Measurements from ENCODE around the gene STARD13.

The STARD13 gene

DNA sequence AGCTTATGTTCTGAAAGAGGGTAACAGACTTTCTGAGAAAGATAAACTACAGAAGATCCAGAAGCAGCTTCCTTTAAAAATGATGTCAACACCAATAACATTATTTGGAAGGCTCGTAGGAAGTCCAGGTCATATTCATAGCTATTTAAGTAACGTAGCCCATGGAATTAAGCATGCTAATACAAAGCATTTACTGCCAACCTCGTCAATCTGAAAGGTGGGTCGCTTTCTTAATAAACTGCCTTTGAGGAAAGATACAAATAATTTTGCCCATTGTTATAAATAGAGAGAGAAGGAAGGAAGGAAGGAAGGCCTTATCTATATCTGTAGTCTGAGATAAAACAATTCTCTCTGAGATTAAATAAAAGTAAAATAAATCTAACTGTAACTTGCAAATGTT, 80.3 kb downstream of the STARD13 start:
- H3K4me2 ChIP-seq (ENCODE audit: low read length), result no peak overlapping the region
- H4K5ac ChIP-seq (ENCODE audit: low read length), result no peak overlapping the region
- H3K56ac ChIP-seq (ENCODE audit: low read length), result no peak overlapping the region
- no peak overlapping the region for H3K4ac ChIP-seq (ENCODE audit: low read depth, low read length)
- no peak overlapping the region for H2BK5ac ChIP-seq (ENCODE audit: low read length)
- DNase-seq, result no peak
- no peak overlapping the region for H3K18ac ChIP-seq (ENCODE audit: low read length)
- H2AK5ac ChIP-seq (ENCODE audit: low read length), result no peak overlapping the region
- H3K36me3 ChIP-seq (ENCODE audit: control insufficient read depth, insufficient read depth, low read length), result no peaks in the 10 kb centered on the region
- H2BK15ac ChIP-seq (replicated peaks; ENCODE audit: low read depth), result no peak overlapping the region
- H3K79me2 ChIP-seq (ENCODE audit: control insufficient read depth, insufficient read depth, low read length), result no peaks in the 10 kb centered on the region
- no CpG with 5 or more reads among the region's 4 CpGs for WGBS (ENCODE audit: extremely low coverage, insufficient coverage, low lambda C conversion rate)
- H3K9ac ChIP-seq (ENCODE audit: low read length), result no peak overlapping the region
- H3K4me3 ChIP-seq (ENCODE audit: low read length), result no peak overlapping the region
- H3K27ac ChIP-seq (ENCODE audit: low read depth, low read length), result no peak overlapping the region
- no peak overlapping the region for H3K23ac ChIP-seq (ENCODE audit: low read length)
- H3K4me1 ChIP-seq (ENCODE audit: control insufficient read depth, low read depth, low read length), result peaks cover 8% of the 10 kb centered on the region
- no peak overlapping the region for H4K8ac ChIP-seq (ENCODE audit: low read depth, low read length)
- no peak overlapping the region for H2BK120ac ChIP-seq (ENCODE audit: low read depth, low read length)
- H3K27me3 ChIP-seq (ENCODE audit: insufficient read depth, low read length, poor library complexity), result no peaks in the 10 kb centered on the region
- H3K79me1 ChIP-seq (ENCODE audit: low read length), result no peaks in the 10 kb centered on the region

- H3K27ac ChIP-seq (ENCODE audit: low read depth, low read length), result no peak overlapping the region
Measured at GRCh38 chr13:33204130-33204927, 81.2 kb downstream of the STARD13 start.

DNA sequence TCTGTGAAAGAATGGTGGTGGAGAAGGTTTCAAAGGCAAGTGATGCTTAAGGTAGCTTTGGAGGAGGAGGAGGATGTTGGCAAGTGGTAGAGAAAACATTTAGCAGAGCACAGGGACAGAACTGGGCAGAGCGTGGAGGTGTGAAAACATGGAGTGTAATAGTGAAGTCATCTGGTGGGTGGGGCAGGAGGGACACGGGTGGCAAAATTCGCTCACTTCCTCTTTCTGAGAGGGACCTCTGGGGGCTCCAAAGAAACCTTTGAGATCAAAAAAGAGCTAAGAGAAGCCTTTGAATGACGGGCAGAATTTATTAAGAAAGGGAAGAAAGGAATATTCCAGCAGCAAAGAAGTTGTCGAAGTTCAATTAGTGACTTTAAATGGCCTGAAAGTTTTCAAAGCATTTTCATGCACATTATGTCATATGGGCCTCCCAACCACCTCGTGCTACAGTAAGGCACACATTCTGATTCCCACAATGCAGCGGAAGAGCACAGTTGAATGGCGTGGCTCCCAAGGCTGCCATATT, 82.8 kb downstream of the STARD13 start:
- H3K27ac ChIP-seq (ENCODE audit: low read depth, low read length), result no peak overlapping the region
- no CpG with 5 or more reads among the region's 8 CpGs for WGBS (ENCODE audit: extremely low coverage, insufficient coverage, low lambda C conversion rate)
- H3K23ac ChIP-seq (ENCODE audit: low read length), result no peak overlapping the region
- H3K56ac ChIP-seq (ENCODE audit: low read length), result no peak overlapping the region
- no peaks in the 10 kb centered on the region for H3K79me1 ChIP-seq (ENCODE audit: low read length)
- H2BK5ac ChIP-seq (ENCODE audit: low read length), result no peak overlapping the region
- no peak overlapping the region for H3K9ac ChIP-seq (ENCODE audit: low read length)
- H3K4ac ChIP-seq (ENCODE audit: low read depth, low read length), result no peak overlapping the region
- no peak overlapping the region for H2BK120ac ChIP-seq (ENCODE audit: low read depth, low read length)
- no peaks in the 10 kb centered on the region for H3K36me3 ChIP-seq (ENCODE audit: control insufficient read depth, insufficient read depth, low read length)
- H3K4me1 ChIP-seq (ENCODE audit: control insufficient read depth, low read depth, low read length), result peaks cover 5% of the 10 kb centered on the region
- no peaks in the 10 kb centered on the region for H3K27me3 ChIP-seq (ENCODE audit: insufficient read depth, low read length, poor library complexity)
- no peaks in the 10 kb centered on the region for H3K79me2 ChIP-seq (ENCODE audit: control insufficient read depth, insufficient read depth, low read length)
- no peak for DNase-seq
- no peak overlapping the region for H3K4me2 ChIP-seq (ENCODE audit: low read length)
- H2BK15ac ChIP-seq (replicated peaks; ENCODE audit: low read depth), result no peak overlapping the region
- H2AK5ac ChIP-seq (ENCODE audit: low read length), result no peak overlapping the region
- no peak overlapping the region for H4K8ac ChIP-seq (ENCODE audit: low read depth, low read length)
- H3K18ac ChIP-seq (ENCODE audit: low read length), result no peak overlapping the region
- no peak overlapping the region for H4K5ac ChIP-seq (ENCODE audit: low read length)
- no peak overlapping the region for H3K4me3 ChIP-seq (ENCODE audit: low read length)

More at GRCh38 chr13:33204130-33204927, 81.2 kb downstream of the STARD13 start:
- Histone ChIP-seq H4K8ac (ENCODE audit: low read depth, low read length) (no peak overlapping the region), H3K36me3 (ENCODE audit: control insufficient read depth, insufficient read depth, low read length) (no peaks in the 10 kb centered on the region), H3K79me1 (ENCODE audit: low read length) (no peaks in the 10 kb centered on the region), H2AK5ac (ENCODE audit: low read length) (no peak overlapping the region), H3K56ac (ENCODE audit: low read length) (no peak overlapping the region), H2BK15ac (replicated peaks; ENCODE audit: low read depth) (no peak overlapping the region), H3K18ac (ENCODE audit: low read length) (no peak overlapping the region), H2BK5ac (ENCODE audit: low read length) (no peak overlapping the region), H3K9ac (ENCODE audit: low read length) (no peak overlapping the region), H3K27me3 (ENCODE audit: insufficient read depth, low read length, poor library complexity) (no peaks in the 10 kb centered on the region), H3K79me2 (ENCODE audit: control insufficient read depth, insufficient read depth, low read length) (no peaks in the 10 kb centered on the region), H3K4ac (ENCODE audit: low read depth, low read length) (no peak overlapping the region), H2BK120ac (ENCODE audit: low read depth, low read length) (no peak overlapping the region), H3K4me1 (ENCODE audit: control insufficient read depth, low read depth, low read length) (peaks cover 8% of the 10 kb centered on the region), H3K4me2 (ENCODE audit: low read length) (no peak overlapping the region), H4K5ac (ENCODE audit: low read length) (no peak overlapping the region), H3K4me3 (ENCODE audit: low read length) (no peak overlapping the region), H3K23ac (ENCODE audit: low read length) (no peak overlapping the region)
- WGBS (ENCODE audit: extremely low coverage, insufficient coverage, low lambda C conversion rate), result no CpG with 5 or more reads among the region's 12 CpGs
- DNase-seq, result no peak

GRCh38 chr13:33201659-33202058, 83.9 kb downstream of the STARD13 start:
- Histone ChIP-seq H3K4me1 (ENCODE audit: control insufficient read depth, low read depth, low read length) (peaks cover 6% of the 10 kb centered on the region), H3K27ac (ENCODE audit: low read depth, low read length) (no peak overlapping the region), H4K8ac (ENCODE audit: low read depth, low read length) (no peak overlapping the region), H3K23ac (ENCODE audit: low read length) (no peak overlapping the region), H3K18ac (ENCODE audit: low read length) (no peak overlapping the region), H3K4me3 (ENCODE audit: low read length) (no peak overlapping the region), H3K36me3 (ENCODE audit: control insufficient read depth, insufficient read depth, low read length) (no peaks in the 10 kb centered on the region), H3K4ac (ENCODE audit: low read depth, low read length) (no peak overlapping the region), H3K79me1 (ENCODE audit: low read length) (no peaks in the 10 kb centered on the region), H3K56ac (ENCODE audit: low read length) (no peak overlapping the region), H3K79me2 (ENCODE audit: control insufficient read depth, insufficient read depth, low read length) (no peaks in the 10 kb centered on the region), H4K5ac (ENCODE audit: low read length) (no peak overlapping the region), H3K4me2 (ENCODE audit: low read length) (no peak overlapping the region), H2AK5ac (ENCODE audit: low read length) (no peak overlapping the region), H3K27me3 (ENCODE audit: insufficient read depth, low read length, poor library complexity) (no peaks in the 10 kb centered on the region), H2BK120ac (ENCODE audit: low read depth, low read length) (no peak overlapping the region), H3K9ac (ENCODE audit: low read length) (no peak overlapping the region), H2BK15ac (replicated peaks; ENCODE audit: low read depth) (no peak overlapping the region), H2BK5ac (ENCODE audit: low read length) (no peak overlapping the region)
- WGBS (ENCODE audit: extremely low coverage, insufficient coverage, low lambda C conversion rate), result no CpG with 5 or more reads among the region's 1 CpG
- no peak for DNase-seq

DNA sequence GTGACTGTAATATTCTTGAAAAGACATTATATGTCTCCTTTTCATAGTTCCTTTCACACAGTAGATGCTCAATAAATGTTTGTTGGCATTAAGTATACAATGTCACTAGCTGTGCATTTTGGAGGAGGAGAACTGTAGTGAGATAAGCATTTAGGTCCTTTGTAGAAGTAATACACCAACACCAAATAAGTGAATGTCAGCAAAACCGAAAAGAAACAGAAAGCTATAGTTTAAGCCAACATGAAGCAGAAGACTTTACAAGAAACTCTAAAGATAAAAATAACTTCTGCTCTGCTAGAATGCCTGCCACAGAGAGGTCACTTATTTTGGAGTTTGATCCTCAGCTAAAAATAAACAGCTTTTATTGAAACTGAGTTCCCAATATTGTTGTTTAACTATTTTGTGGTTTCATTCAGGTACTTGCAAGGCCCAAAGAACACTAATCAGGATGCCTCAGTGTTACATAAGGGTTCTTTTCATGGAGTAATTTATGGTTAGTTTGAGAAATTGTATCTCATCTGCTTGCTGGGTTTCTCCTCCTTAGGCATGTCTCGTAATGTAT, 86.2 kb downstream of the STARD13 start:
- no peak overlapping the region for H3K27ac ChIP-seq (ENCODE audit: low read depth, low read length)
- H2BK15ac ChIP-seq (replicated peaks; ENCODE audit: low read depth), result no peak overlapping the region
- no peaks in the 10 kb centered on the region for H3K79me1 ChIP-seq (ENCODE audit: low read length)
- no peak overlapping the region for H3K18ac ChIP-seq (ENCODE audit: low read length)
- no peaks in the 10 kb centered on the region for H3K36me3 ChIP-seq (ENCODE audit: control insufficient read depth, insufficient read depth, low read length)
- no peaks in the 10 kb centered on the region for H3K79me2 ChIP-seq (ENCODE audit: control insufficient read depth, insufficient read depth, low read length)
- no peak overlapping the region for H3K4ac ChIP-seq (ENCODE audit: low read depth, low read length)
- no peak overlapping the region for H3K4me2 ChIP-seq (ENCODE audit: low read length)
- WGBS (ENCODE audit: extremely low coverage, insufficient coverage, low lambda C conversion rate), result no CpG with 5 or more reads among the region's 2 CpGs
- no peak overlapping the region for H4K5ac ChIP-seq (ENCODE audit: low read length)
- no peak overlapping the region for H4K8ac ChIP-seq (ENCODE audit: low read depth, low read length)
- H3K56ac ChIP-seq (ENCODE audit: low read length), result no peak overlapping the region
- no peak for DNase-seq
- no peak overlapping the region for H3K9ac ChIP-seq (ENCODE audit: low read length)
- H3K27me3 ChIP-seq (ENCODE audit: insufficient read depth, low read length, poor library complexity), result no peaks in the 10 kb centered on the region
- H2AK5ac ChIP-seq (ENCODE audit: low read length), result no peak overlapping the region
- H2BK120ac ChIP-seq (ENCODE audit: low read depth, low read length), result no peak overlapping the region
- peaks cover 2% of the 10 kb centered on the region for H3K4me1 ChIP-seq (ENCODE audit: control insufficient read depth, low read depth, low read length)
- H2BK5ac ChIP-seq (ENCODE audit: low read length), result no peak overlapping the region
- no peak overlapping the region for H3K4me3 ChIP-seq (ENCODE audit: low read length)
- H3K23ac ChIP-seq (ENCODE audit: low read length), result no peak overlapping the region
